ENCODE measurements around the gene RFPL3.

DNA sequence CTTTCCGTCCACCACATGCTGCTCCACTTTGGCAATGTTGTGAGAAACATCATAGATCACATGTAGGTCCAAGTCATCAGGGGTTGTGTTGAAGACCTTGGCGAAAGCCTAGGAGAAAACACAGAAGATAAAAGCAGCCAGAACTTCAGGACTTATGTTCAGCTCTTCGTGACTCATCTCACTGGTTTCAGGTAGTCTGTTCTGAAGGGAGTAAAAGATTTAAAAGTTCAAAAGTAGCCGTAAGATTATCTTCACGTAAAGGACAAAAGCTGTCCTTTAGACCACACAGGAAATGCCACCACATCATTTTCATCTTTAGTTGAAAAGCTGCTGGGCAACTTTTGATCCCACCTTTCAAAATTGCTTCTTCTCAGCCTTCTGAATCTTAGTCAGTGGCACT lies 37.4 kb downstream of the RFPL3 start:
- TF ChIP-seq, protein P1, sequence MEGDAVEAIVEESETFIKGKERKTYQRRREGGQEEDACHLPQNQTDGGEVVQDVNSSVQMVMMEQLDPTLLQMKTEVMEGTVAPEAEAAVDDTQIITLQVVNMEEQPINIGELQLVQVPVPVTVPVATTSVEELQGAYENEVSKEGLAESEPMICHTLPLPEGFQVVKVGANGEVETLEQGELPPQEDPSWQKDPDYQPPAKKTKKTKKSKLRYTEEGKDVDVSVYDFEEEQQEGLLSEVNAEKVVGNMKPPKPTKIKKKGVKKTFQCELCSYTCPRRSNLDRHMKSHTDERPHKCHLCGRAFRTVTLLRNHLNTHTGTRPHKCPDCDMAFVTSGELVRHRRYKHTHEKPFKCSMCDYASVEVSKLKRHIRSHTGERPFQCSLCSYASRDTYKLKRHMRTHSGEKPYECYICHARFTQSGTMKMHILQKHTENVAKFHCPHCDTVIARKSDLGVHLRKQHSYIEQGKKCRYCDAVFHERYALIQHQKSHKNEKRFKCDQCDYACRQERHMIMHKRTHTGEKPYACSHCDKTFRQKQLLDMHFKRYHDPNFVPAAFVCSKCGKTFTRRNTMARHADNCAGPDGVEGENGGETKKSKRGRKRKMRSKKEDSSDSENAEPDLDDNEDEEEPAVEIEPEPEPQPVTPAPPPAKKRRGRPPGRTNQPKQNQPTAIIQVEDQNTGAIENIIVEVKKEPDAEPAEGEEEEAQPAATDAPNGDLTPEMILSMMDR (IDR thresholded peaks at IDR 0.05), result no peak
- TF ChIP-seq EP300 (IDR thresholded peaks at IDR 0.05), result no peak
